HUES6 (cell line): ENCODE results near the gene KLHDC3.

ENCODE experiments used
- H3K27ac ChIP-seq: 2 replicates; pipeline ENCODE4 v1.7.0; 2013; ENCODE audit warnings: low read depth, mild to moderate bottlenecking, low read length, inconsistent platforms
- H3K27me3 ChIP-seq: 2 replicates; pipeline ENCODE4 v1.6.1; 2013; ENCODE audit warnings: low read length; ENCODE audit not compliant: control insufficient read depth, insufficient read depth
- H3K36me3 ChIP-seq: 2 replicates; pipeline ENCODE4 v1.6.1; 2013; ENCODE audit warnings: low read length; ENCODE audit not compliant: control insufficient read depth, insufficient read depth
- H3K4me1 ChIP-seq: 2 replicates; pipeline ENCODE4 v1.6.1; 2013; ENCODE audit warnings: low read length; ENCODE audit not compliant: control insufficient read depth, insufficient read depth
- H3K4me3 ChIP-seq: 2 replicates; pipeline ENCODE4 v1.5.1; 2013; ENCODE audit warnings: low read depth, low read length
- H3K9ac ChIP-seq: one replicate; pipeline ENCODE4 v1.6.1; 2013; ENCODE audit warnings: mild to moderate bottlenecking, low read length
- H3K9me3 ChIP-seq: 2 replicates; pipeline ENCODE4 v1.6.1; 2013; ENCODE audit warnings: low read depth, low read length; ENCODE audit not compliant: control insufficient read depth, insufficient read depth

Gene KLHDC3

DNA sequence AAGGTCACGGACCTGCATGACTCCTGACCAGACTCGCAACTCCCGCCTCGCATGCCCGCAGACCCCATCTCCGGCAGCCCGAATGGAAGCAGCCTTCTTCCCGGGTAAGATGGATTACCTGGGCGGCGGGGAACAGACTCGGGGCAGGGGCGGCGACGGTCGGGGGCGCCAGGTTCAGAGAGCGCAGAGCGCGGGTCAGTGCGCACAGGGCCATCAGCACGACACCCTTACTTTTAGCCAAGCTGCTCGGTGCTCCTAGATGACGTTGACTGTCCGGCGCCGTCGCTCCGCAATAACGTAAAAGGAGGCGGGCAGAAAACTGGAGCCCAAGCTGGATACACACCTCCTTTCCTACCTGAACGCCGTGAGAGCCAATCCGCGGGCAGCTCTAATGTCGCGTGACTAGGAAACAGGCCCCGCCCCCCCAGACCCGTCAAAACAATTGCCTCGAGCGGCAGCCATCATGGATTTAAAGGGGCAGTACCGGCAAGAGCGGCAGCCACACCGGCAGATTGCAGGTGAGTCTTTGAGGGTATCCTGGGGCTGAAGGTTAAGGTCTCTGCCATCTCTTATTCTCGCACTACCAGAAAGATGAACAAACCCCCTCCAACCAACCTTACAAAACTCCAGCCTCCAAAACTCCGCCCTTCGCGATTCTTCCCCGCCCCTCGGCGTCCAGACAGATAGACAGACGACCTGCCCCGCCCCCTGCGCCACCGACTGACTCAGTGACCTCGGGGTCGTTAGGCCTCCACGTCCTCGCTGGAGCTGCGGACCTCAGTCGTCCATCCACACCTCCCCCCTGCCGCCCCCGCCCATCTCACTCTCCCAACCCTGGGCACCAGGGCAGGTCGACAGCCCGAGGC lies 45.4 kb downstream of the KLHDC3 start, which contains the start of the genes KLC4 and MRPL2:
Gene KLC4 (plus strand): TSS at position 464 of the 866 bp plus-strand sequence. CDS start 1,705 bp downstream, outside the sequence.
Gene MRPL2 (minus strand): TSS at position 267 of the 866 bp plus-strand sequence. CDS start 53 bp downstream, at position 214.
- Histone ChIP-seq H3K27ac (peak within 1 kb of the TSS; percentile 81), H3K9ac (peak within 1 kb of the TSS; percentile 93), H3K36me3 (peaks cover 31% of the 10 kb centered on the region), H3K27me3 (no peaks in the 10 kb centered on the region), H3K9me3 (no peaks in the 10 kb centered on the region), H3K4me1 (peaks cover 5% of the 10 kb centered on the region; the same call in 1 of the 2 replicates), H3K4me3 (peak within 1 kb of the TSS; percentile 96)

DNA sequence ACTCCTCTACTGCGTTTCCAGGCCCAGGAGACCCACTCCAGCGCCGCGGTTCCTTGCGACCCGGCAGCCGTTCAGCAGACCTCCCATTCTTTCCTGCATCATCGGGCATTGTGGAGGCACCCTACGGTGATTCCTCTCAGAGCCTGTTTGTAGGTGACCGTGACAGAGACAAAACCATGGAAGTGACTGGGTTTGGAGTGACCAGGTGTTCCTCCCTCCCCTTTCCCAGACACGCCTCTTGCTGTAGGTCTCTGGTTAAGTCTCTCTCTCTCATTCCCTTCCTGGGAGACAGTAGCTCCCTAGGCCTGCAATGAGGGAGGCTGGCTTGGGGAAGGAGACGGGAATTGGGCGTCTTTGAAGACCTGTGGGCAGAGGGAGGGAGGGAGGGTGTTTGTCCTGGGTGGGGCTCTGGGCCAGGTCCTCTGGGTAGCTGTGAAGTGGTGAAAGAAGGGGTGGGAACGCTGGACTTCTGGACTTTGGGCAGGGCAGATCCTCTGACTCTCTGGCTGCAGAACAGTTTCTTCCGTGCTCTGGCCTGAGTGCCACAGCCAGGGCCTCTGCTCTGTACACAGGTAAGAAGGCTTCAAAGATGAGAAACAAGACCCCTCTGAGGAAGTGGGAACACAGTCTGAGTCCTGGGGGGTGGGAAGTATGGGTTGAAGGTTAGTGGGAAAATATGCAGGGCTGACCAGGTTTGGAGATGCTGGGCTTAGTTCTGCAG lies 46.1 kb downstream of the KLHDC3 start:
- Histone ChIP-seq H3K27me3 (no peaks in the 10 kb centered on the region), H3K9ac (peak overlapping the region; percentile 84), H3K4me1 (peaks cover 5% of the 10 kb centered on the region; the same call in 1 of the 2 replicates), H3K36me3 (peaks cover 34% of the 10 kb centered on the region), H3K9me3 (no peaks in the 10 kb centered on the region), H3K4me3 (peak overlapping the region; percentile 96), H3K27ac (0 out of 2 replicates have a peak overlapping the region, but pooled peaks have one; percentile 77)

DNA sequence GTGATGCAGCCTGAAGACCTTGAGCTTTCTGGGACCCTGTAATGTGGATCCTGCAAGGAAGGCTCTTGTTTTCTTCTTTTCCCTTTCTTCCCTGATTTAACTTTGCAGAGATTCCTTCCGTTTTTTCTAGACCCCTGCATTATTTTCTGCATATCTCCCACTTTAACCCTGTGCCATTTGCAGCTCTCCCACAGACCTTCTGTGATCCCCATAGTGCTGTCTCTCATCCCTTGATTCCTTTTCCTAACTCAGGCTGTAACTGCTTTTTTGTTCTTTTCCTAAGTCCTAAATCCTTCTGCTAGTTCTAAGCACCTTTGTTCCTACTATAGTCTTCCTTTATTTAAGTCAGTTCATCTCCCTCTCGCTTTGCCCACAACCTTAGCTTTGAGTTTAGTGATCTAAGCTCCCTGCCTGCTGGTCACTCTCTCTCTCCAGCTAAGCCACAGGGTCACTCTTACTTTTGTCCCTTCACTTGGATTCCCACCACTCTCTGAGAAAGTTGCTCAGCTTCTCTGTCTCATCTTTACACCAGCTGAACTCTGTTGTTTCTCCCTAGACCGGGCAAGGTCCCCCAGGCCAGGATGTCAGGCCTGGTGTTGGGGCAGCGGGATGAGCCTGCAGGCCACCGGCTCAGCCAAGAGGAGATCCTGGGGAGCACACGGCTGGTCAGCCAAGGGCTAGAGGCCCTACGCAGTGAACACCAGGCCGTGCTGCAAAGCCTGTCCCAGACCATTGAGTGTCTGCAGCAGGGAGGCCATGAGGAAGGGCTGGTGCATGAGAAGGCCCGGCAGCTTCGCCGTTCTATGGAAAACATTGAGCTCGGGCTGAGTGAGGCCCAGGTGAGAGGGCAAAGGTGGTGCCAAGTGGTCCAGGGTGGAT lies 46.9 kb downstream of the KLHDC3 start:
- peaks cover 33% of the 10 kb centered on the region for H3K36me3 ChIP-seq
- no peaks in the 10 kb centered on the region for H3K9me3 ChIP-seq
- peaks cover 5% of the 10 kb centered on the region; the same call in 1 of the 2 replicates for H3K4me1 ChIP-seq
- H3K9ac ChIP-seq, result peak overlapping the region; percentile 12
- peak overlapping the region; percentile 96 for H3K4me3 ChIP-seq
- H3K27me3 ChIP-seq, result no peaks in the 10 kb centered on the region
- no peak overlapping the region for H3K27ac ChIP-seq

DNA sequence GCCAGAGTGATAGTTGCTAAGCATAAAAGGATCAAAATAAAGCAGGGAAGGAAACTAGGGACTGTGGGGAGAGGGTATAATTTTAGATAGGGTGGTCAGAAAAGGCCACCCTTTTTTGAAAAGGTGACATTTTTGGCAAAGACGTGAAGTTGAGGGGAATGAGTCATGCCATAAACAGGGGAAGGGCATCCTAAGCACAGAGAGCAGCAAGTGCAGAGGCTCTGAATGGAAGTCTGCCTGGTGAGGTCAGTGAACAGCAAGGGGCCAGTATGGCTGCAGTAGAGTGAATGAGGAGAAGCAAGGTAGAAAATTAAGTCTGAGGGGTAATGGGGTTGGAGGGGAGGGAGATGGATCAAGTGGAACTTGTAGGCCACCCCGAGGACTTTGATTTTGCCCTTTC lies 47.8 kb downstream of the KLHDC3 start:
- Histone ChIP-seq H3K4me3 (no peak overlapping the region; the same call in 1 of the 2 replicates), H3K27me3 (no peaks in the 10 kb centered on the region), H3K27ac (no peak overlapping the region), H3K9me3 (no peaks in the 10 kb centered on the region), H3K9ac (no peak overlapping the region), H3K36me3 (peaks cover 36% of the 10 kb centered on the region), H3K4me1 (peaks cover 5% of the 10 kb centered on the region; the same call in 1 of the 2 replicates)

DNA sequence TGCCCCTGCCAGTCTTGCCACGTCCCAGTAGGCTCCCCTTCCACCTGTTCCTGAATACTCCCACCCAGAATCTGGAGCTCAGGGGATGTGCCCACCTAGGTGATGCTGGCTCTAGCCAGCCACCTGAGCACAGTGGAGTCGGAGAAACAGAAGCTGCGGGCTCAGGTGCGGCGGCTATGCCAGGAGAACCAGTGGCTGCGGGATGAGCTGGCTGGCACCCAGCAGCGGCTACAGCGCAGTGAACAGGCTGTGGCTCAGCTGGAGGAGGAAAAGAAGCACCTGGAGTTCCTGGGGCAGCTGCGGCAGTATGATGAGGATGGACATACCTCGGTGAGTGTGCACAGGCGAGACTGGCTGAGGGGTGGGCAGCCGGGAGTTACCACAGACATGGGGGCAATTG lies 48.8 kb downstream of the KLHDC3 start:
- H3K9me3 ChIP-seq, result no peaks in the 10 kb centered on the region
- no peak overlapping the region for H3K9ac ChIP-seq
- peaks cover 5% of the 10 kb centered on the region; the same call in 1 of the 2 replicates for H3K4me1 ChIP-seq
- no peak overlapping the region for H3K27ac ChIP-seq
- no peak overlapping the region for H3K4me3 ChIP-seq
- H3K36me3 ChIP-seq, result peaks cover 33% of the 10 kb centered on the region
- H3K27me3 ChIP-seq, result no peaks in the 10 kb centered on the region

- no peak overlapping the region for H3K27ac ChIP-seq
- H3K9me3 ChIP-seq, result no peaks in the 10 kb centered on the region
- H3K4me3 ChIP-seq, result no peak overlapping the region
- peaks cover 27% of the 10 kb centered on the region for H3K36me3 ChIP-seq
- H3K27me3 ChIP-seq, result no peaks in the 10 kb centered on the region
- H3K9ac ChIP-seq, result no peak overlapping the region
- H3K4me1 ChIP-seq, result peaks cover 16% of the 10 kb centered on the region
Measured at GRCh38 chr6:43070028-43070632, 56.1 kb downstream of the KLHDC3 start.
